Muscle layer of duodenum (tissue), 2 donors: ENCODE measurements around the gene PTPRJ.

ENCODE experiments used
- H3K27ac ChIP-seq: one replicate; pipeline ENCODE4 v1.7.0; 2013; ENCODE audit warnings: mild to moderate bottlenecking, low read length
- H3K27me3 ChIP-seq: one replicate; pipeline ENCODE4 v1.7.0; 2013; ENCODE audit warnings: low read depth, mild to moderate bottlenecking, control low read depth, low read length
- H3K36me3 ChIP-seq, 2 donors: one replicate each; pipeline ENCODE4 v1.7.0; 2013; ENCODE audit warnings: low read length in 2 of 2, control low read depth in 1 of 2, mild to moderate bottlenecking in 1 of 2; ENCODE audit not compliant: insufficient read depth in 2 of 2, control insufficient read depth in 1 of 2
- H3K4me1 ChIP-seq, 2 donors: one replicate each; pipeline ENCODE4 v1.7.0; 2013; ENCODE audit warnings: low read length in 2 of 2, mild to moderate bottlenecking in 2 of 2, control low read depth in 1 of 2, moderate library complexity in 1 of 2; ENCODE audit not compliant: insufficient read depth in 2 of 2, control insufficient read depth in 1 of 2
- H3K4me3 ChIP-seq, 2 donors: one replicate each; pipeline ENCODE4 v1.7.0; 2013; ENCODE audit warnings: low read length in 2 of 2, low read depth in 1 of 2, mild to moderate bottlenecking in 1 of 2
- H3K9me3 ChIP-seq, 2 donors: one replicate each; pipeline ENCODE4 v1.7.0; 2013; ENCODE audit warnings: low read length in 2 of 2, control low read depth in 1 of 2, mild to moderate bottlenecking in 1 of 2; ENCODE audit not compliant: control insufficient read depth in 1 of 2
- donor health status: healthy.

Gene PTPRJ

DNA sequence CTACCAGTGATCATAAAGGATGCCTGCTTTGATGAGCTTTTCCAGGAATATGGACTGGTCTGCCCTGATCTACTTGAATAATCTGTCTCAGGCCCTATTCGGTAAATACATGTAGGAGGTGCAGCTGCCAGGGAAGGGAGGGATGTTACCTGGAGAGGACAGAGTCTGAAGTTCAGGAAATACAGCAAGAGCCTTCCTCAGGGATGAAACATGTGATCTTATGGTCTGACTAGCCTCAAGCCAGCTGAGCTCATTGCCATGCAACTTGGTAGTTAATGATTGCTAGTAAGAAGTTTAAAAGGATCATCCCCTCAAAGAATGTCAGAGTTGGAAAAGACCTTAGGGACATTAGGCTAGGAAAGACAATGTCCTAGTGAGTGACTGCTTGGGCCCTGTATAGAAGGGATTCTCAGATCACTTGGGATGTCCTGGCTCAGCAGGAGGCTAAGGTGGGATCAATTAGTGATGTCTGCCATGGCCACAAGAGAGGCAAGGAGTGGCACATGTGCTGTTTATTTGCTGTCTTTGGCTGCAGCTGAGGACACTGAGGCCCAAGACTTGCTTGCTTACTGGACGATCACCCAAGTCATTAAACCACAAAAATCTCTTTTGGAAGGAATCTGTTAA, 18.5 kb downstream of the PTPRJ start:
- Histone ChIP-seq H3K27ac (no peak overlapping the region), H3K36me3 (no peaks in the 10 kb centered on the region), H3K9me3 (no peaks in the 10 kb centered on the region), H3K4me1 (peaks cover 7 to 9% of the 10 kb centered on the region in 2 donors), H3K27me3 (no peaks in the 10 kb centered on the region), H3K4me3 (no peak overlapping the region)

DNA sequence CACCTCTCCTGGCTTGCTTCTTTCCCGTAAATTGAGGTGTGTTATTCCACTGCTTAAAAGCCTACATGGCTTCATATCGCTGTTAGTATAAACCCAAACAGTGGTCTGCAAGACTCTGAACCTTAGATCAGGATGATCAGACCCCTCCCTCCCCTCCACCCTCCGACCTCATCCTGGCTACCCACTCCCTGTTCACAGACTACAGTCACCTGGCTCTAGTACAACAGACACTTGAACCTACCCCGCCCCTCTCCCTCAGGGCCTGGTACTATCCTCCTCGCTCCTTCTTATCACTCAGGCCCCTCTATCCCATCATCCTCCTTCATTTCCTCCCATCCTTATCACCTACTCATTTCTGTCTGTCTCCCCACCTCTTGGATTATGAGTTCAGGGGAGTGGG, 20.1 kb downstream of the PTPRJ start:
- no peak overlapping the region for H3K27ac ChIP-seq
- H3K4me1 ChIP-seq, result peaks cover 14 to 21% of the 10 kb centered on the region in 2 donors

DNA sequence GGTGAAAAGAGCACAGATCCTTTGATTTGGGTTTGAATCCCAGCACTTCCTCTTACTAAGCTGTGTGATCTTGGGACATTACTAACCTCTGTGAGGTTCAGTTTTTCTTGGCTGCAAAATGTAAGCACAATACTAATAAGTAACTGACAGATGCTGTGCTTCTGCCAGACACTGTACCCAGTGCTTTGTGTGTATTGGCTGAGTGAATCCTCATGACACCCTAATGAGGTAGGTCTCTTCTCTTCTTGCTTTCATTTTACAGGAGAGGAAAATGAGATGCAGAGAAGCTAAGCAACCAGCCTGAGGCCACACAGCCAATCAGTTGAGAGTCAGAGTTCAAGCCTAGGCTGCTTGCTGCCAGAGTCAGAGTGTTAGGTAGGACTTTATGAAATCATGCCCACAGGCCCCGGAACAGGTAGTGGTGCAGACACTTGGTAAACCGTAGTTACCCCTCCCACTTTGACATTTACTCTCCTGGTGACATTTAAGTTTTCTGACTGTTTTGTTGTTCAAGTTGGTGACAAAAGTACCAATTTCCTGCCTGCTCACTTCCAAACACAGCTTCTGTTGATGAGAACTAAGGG, 21.2 kb downstream of the PTPRJ start:
- no peak overlapping the region for H3K4me3 ChIP-seq
- H3K27ac ChIP-seq, result no peak overlapping the region
- H3K9me3 ChIP-seq, result no peaks in the 10 kb centered on the region
- H3K4me1 ChIP-seq, result peaks cover 15 to 30% of the 10 kb centered on the region in 2 donors
- no peaks in the 10 kb centered on the region for H3K27me3 ChIP-seq
- H3K36me3 ChIP-seq, result no peaks in the 10 kb centered on the region

More for the DNA sequence above, 20.1 kb downstream of the PTPRJ start:
- no peaks in the 10 kb centered on the region for H3K9me3 ChIP-seq
- no peaks in the 10 kb centered on the region for H3K27me3 ChIP-seq
- H3K36me3 ChIP-seq, result no peaks in the 10 kb centered on the region
- no peak overlapping the region for H3K4me3 ChIP-seq

DNA sequence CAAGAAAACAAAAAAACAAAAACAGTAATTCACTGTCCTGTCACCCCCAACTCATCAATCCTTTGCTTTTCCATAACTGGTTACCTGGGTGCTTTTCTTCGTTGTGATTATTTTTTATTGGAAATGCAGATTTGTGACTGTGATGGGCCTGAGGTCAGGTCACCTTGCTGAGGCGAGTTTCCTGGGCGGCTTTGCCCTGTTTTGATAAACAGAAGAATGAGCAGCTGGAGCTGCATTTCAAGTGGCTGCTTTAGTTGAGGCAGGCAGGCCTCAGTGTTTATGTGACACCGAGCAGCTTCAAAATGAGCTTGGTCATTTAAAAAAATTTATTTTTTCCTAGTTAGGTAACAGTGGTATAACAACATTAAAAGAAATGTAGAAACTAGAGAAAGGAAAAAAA, 22.2 kb downstream of the PTPRJ start:
- H3K27me3 ChIP-seq, result no peaks in the 10 kb centered on the region
- H3K9me3 ChIP-seq, result no peaks in the 10 kb centered on the region
- H3K27ac ChIP-seq, result no peak overlapping the region
- no peak overlapping the region for H3K4me3 ChIP-seq
- H3K4me1 ChIP-seq, result peaks cover 19 to 34% of the 10 kb centered on the region in 2 donors
- H3K36me3 ChIP-seq, result no peaks in the 10 kb centered on the region

DNA sequence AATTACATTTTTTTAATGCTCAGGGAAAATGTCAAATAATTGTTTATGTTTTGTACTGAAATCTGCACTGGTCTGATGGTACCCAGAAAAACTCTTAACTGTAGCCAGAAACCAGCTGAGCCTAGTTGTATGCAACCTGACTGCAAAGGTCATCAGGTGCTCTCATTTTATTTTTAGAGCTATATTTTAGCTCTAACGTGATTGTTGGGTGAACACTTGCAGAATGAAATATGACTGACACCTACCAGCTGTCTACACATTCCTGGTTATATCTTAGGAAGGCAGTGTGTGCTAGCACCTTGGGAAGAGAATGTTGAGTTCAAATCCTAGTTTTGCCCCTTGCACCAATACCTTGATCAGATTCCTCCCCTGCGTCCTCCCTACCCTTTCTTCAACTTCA, 23.6 kb downstream of the PTPRJ start:
- no peaks in the 10 kb centered on the region for H3K27me3 ChIP-seq
- no peak overlapping the region for H3K27ac ChIP-seq
- peaks cover 19 to 34% of the 10 kb centered on the region in 2 donors for H3K4me1 ChIP-seq
- no peaks in the 10 kb centered on the region for H3K9me3 ChIP-seq
- no peaks in the 10 kb centered on the region for H3K36me3 ChIP-seq
- H3K4me3 ChIP-seq, result no peak overlapping the region

DNA sequence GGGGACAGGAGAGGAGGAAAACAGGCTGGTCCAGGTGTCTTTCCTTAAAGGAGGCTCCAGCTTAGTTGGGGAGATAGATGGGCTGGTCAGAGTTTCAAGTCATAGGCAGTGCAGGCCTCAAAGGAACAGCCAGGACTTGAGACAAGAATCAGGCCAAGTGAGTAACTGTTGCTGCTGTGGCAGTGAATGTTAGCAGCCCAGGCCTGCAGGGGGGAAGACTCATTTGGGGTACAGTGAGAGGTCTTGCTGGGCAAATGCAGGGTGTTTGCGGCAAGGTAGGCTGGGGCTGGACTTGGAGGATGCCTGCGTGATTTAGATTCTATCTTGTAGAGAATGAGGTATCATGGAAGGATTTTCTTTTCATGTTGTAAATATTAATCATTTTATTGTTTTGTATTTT, 24.1 kb downstream of the PTPRJ start:
- H3K27ac ChIP-seq, result no peak overlapping the region
- H3K4me3 ChIP-seq, result no peak overlapping the region
- peaks cover 16 to 34% of the 10 kb centered on the region in 2 donors for H3K4me1 ChIP-seq
- H3K36me3 ChIP-seq, result no peaks in the 10 kb centered on the region
- H3K9me3 ChIP-seq, result no peaks in the 10 kb centered on the region
- H3K27me3 ChIP-seq, result no peaks in the 10 kb centered on the region

DNA sequence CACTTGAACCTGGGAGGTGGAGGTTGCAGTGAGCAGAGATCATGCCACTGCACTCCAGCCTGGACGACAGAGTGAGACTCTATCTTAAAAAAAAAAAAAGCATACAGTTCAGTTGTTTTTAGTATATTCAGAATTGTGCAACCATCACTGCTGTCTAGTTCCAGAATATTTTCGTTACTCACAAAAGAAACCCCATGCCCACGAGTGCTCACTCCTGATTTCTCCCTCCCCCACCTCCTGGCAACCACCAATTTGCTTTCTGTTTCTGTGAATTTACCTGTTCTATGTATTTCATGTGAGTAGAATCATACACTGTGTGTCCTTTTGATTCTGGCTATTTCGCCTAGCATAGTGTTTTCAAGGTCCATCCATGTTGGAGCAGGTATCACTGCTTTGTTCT, 24.8 kb downstream of the PTPRJ start:
- Histone ChIP-seq H3K27ac (no peak overlapping the region), H3K27me3 (no peaks in the 10 kb centered on the region), H3K9me3 (no peaks in the 10 kb centered on the region), H3K36me3 (no peaks in the 10 kb centered on the region), H3K4me1 (peaks cover 16 to 34% of the 10 kb centered on the region in 2 donors), H3K4me3 (no peak overlapping the region)

DNA sequence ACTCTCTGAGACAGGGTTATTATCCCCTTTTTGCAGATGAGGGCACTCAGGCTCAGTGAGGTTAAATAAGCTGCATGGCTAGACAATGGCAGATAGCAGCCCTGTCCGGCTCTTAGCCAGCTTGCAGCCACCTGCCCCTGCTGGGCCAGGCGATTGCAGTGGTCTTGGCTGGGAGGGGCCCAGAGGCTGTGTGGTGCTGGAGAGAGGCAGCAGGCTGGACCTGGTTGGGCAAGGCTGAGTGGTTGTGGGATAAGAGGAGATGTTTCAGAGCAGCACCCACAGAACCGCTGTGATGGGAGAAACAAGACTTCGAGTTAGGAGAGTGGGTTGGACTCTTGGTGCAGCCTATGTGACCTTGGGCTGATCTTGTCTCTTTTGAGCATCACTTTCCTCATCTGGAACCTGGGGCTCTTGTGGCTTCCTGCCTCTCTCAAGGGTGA, 25.5 kb downstream of the PTPRJ start:
- no peaks in the 10 kb centered on the region for H3K9me3 ChIP-seq
- H3K27ac ChIP-seq, result no peak overlapping the region
- no peaks in the 10 kb centered on the region for H3K27me3 ChIP-seq
- H3K36me3 ChIP-seq, result no peaks in the 10 kb centered on the region
- H3K4me3 ChIP-seq, result no peak overlapping the region
- peaks cover 16 to 34% of the 10 kb centered on the region in 2 donors for H3K4me1 ChIP-seq

DNA sequence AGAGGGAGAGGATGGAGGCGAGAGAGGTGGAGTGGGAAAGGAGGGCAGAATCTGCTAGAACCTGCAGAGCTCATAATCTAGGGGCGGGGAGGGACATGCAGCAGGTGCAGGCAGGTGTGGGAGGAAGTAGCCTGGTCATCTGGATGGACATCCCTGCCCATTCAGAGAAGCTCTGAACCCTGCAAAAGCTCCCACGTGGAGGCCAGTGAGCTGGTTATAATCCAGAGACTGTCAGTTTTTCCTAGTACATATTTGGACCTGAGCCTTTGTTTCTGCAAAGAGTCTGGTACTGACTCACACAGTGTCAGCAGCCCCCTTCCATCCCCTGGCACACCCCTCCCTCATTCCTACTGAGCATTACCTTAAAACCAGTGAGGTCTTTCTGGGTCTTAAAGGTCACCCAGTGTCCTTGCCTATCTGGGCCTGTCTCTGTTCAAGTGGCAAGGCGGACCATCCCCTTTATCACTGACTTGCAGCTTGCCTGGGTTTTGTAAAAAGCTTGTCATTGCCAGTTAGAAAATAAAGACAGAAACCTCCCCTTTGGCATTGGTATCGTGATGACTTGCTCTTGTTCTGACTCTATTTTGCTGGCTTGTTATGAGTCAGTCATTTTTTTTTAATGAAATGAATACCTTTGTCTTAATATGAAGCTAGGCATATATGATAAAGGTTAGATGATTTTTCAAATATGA, 26.1 kb downstream of the PTPRJ start:
- Histone ChIP-seq H3K36me3 (no peaks in the 10 kb centered on the region), H3K4me3 (no peak overlapping the region), H3K27ac (peak overlapping the region; percentile 37), H3K4me1 (peaks cover 14 to 33% of the 10 kb centered on the region in 2 donors), H3K27me3 (no peaks in the 10 kb centered on the region), H3K9me3 (no peaks in the 10 kb centered on the region)

DNA sequence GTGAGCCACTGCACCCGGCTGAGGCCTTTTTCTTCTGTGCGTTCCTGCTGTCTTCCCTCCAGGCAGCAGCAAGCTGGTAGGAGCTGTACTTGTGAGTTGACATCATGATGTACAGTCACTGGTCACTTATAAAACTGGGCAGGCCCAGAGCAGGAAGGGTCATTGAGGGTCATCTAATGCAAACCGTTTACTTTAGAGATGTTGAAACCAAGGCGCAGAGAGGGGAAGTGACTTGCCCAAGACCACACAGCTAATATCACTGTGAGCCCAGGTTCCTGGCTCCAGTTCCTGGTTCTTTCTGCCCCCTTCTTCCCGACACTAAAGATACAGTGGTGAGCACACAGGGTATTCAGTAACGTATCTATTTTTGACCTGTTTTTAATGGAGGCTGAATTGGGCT, 27.3 kb downstream of the PTPRJ start:
- H3K36me3 ChIP-seq, result no peaks in the 10 kb centered on the region
- no peaks in the 10 kb centered on the region for H3K27me3 ChIP-seq
- no peak overlapping the region for H3K4me3 ChIP-seq
- H3K27ac ChIP-seq, result no peak overlapping the region
- H3K9me3 ChIP-seq, result no peaks in the 10 kb centered on the region
- peaks cover 10 to 28% of the 10 kb centered on the region in 2 donors for H3K4me1 ChIP-seq

DNA sequence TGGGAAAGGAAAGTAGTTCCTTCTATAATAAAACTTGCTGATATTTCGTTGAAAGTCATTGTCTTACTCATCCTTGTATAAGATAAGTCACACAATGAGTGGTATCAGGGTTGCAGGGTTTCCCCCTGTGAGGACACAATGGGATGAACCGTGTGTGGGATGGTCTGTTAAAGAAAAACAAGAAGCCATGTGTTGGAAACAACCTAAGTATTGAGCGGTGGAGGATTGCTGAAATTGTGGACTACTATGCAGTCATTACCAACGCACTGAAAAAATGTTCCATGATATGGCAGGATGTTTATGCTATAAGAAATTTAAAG, 28.6 kb downstream of the PTPRJ start:
- peaks cover 15 to 35% of the 10 kb centered on the region in 2 donors for H3K4me1 ChIP-seq
- H3K27ac ChIP-seq, result no peak overlapping the region

More for the DNA sequence above, 28.6 kb downstream of the PTPRJ start:
- H3K9me3 ChIP-seq, result no peaks in the 10 kb centered on the region
- H3K36me3 ChIP-seq, result no peaks in the 10 kb centered on the region
- H3K4me3 ChIP-seq, result no peak overlapping the region
- no peaks in the 10 kb centered on the region for H3K27me3 ChIP-seq
